ENCODE data around the gene ESPNL.

The ESPNL gene

DNA sequence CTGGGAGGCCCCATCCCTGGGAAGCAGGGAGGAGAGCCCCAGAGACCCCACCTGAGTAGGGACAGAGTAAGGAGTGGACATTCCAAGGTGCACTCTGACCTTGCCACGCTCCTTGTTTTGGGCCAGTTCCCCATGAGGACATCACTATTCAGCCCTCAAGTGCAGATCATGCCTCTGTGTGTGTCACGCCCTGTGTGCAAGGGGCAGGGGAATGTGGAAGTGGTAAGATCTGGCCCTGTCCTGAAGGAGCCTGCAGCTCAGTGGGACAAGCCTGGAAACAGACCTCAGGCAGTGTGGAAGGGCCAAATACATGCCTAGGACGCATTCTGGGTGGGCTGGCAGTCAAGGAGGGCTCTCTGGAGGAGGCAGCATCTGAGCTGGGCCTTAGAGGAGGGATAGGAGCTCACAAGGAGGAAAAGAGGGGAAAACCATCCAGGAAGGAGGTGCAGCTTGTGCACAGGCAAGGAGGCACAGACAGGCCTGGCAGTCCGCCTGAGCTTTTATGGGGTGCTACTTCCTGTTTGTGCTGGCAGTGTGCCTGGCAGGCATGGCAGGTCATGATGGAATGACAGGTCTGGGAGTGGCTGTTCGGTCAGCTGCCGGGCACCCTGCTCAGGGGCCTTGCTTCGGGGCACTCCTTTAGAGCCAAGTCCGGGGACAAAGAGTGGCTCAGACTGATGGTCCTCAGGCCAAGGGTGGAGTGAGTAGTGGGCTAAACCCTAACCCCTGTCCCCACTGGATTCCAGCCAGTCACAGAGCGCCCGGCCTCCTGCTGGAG lies 41.6 kb downstream of the ESPNL start:
- H3K9me3 ChIP-seq (ENCODE audit: control insufficient read depth, insufficient read depth, low read length): no peaks in the 10 kb centered on the region
- H3K27me3 ChIP-seq (ENCODE audit: control insufficient read depth, insufficient read depth, low read length): no peaks in the 10 kb centered on the region
- no peak overlapping the region for H3K27ac ChIP-seq (ENCODE audit: low read depth, low read length)
- H3K9ac ChIP-seq (ENCODE audit: low read depth, low read length): no peak overlapping the region
- H3K4me3 ChIP-seq (ENCODE audit: low read depth, low read length): no peak overlapping the region
- no peaks in the 10 kb centered on the region for H3K4me1 ChIP-seq (ENCODE audit: control insufficient read depth, insufficient read depth, low read length)
- H3K36me3 ChIP-seq (ENCODE audit: control insufficient read depth, insufficient read depth, low read length): no peaks in the 10 kb centered on the region

DNA sequence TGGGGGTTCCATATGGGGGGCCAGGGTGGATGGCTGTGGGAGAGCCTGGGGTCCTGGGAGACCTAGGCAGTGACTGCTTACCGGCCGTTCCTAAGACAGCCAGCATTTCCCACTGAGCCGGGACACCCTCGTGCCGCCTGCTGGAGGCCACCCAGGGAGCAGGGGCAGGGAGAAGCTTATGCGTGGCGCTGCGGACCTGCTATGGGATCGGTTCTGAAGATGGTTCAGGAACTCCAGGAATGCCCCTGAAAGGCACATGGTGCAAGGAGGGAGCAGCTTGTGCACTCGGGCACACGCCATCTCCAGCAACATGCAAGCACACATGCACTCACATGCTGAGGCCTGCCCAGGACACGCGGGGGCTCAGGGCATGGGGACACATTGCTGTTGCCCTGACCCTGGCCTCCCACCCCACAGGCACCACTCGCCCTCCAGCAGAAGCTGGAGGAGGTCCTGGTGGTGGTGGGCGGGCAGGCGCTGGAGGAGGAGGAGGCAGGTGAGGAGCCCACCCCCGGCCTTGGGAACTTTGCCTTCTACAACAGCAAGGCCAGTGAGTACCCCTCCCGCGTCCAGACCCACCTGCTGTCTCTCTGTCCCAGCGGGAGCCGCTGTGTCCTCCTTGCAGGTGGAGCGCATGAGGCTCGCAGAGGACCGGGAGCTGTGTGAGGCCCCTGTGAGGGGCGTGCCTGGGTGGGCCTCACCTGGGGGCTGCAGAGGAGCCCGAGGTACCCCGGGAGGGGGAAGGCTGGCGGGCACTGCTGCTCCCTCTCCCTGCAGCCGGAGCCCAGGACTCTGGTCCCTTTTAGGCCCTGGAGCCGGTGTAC lies 42.5 kb downstream of the ESPNL start:
- Histone ChIP-seq H3K9ac (ENCODE audit: low read depth, low read length) (no peak overlapping the region), H3K4me1 (ENCODE audit: control insufficient read depth, insufficient read depth, low read length) (no peaks in the 10 kb centered on the region), H3K27ac (ENCODE audit: low read depth, low read length) (no peak overlapping the region), H3K9me3 (ENCODE audit: control insufficient read depth, insufficient read depth, low read length) (no peaks in the 10 kb centered on the region), H3K4me3 (ENCODE audit: low read depth, low read length) (no peak overlapping the region), H3K27me3 (ENCODE audit: control insufficient read depth, insufficient read depth, low read length) (no peaks in the 10 kb centered on the region), H3K36me3 (ENCODE audit: control insufficient read depth, insufficient read depth, low read length) (no peaks in the 10 kb centered on the region)

DNA sequence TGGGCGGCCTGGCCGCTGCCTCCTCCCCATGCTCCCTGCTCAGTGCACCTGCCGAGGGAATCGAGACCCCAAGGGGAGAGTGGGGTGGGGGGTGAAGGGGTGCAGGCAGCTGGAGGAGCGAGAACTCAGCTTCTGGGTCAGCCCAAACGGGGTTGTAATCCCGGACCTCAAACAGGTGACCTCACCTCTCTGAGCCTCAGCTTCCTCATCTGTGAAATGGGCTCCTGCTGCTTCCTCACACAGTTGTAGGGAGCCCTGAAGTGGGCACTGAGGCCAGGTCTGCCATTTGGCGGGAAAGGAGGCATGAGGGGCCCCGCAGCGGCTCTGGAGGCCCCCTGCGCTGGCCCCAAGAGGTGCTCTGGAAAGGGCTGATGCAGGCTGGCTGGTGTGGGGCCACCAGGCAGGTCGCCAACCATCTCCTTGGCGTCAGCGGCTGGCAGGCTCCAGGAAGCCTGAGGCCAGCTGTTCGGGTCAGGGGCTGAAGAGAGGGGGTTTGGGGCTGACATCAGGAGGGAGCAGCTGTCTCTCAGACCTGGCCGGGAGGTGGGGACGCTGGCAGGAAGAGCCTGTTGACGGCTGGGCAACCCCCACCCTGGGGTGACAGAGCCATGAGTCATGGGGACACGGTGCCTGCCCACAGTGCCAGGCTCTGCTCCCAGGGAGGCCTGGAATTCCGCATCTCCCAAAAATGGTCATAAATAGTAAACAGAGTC lies 43.3 kb downstream of the ESPNL start:
- Histone ChIP-seq H3K4me1 (ENCODE audit: control insufficient read depth, insufficient read depth, low read length) (no peaks in the 10 kb centered on the region), H3K27ac (ENCODE audit: low read depth, low read length) (no peak overlapping the region)

DNA sequence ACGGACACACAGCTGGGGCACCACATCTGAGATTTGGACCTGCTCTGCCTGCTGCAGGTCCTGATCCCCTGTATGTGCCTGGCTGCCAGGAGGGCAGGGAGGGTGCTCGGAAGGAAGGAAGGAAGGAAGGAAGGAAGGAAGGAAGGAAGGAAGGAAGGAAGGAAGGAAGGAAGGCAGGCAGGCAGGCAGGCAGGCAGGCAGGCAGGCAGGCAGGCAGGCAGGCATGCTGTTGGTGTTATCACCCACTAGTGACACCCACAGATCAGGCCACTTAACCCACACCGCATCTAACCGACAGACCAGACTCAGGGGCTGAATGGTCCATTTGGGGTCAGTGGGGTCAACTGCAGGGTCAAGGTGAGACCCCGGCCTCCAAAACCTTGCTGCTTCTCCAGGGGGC lies 44.1 kb downstream of the ESPNL start:
- no peak overlapping the region for H3K4me3 ChIP-seq (ENCODE audit: low read depth, low read length)

More for the DNA sequence above, 43.3 kb downstream of the ESPNL start:
- no peaks in the 10 kb centered on the region for H3K27me3 ChIP-seq (ENCODE audit: control insufficient read depth, insufficient read depth, low read length)
- no peaks in the 10 kb centered on the region for H3K9me3 ChIP-seq (ENCODE audit: control insufficient read depth, insufficient read depth, low read length)
- no peak overlapping the region for H3K9ac ChIP-seq (ENCODE audit: low read depth, low read length)
- H3K36me3 ChIP-seq (ENCODE audit: control insufficient read depth, insufficient read depth, low read length): no peaks in the 10 kb centered on the region
- no peak overlapping the region for H3K4me3 ChIP-seq (ENCODE audit: low read depth, low read length)

DNA sequence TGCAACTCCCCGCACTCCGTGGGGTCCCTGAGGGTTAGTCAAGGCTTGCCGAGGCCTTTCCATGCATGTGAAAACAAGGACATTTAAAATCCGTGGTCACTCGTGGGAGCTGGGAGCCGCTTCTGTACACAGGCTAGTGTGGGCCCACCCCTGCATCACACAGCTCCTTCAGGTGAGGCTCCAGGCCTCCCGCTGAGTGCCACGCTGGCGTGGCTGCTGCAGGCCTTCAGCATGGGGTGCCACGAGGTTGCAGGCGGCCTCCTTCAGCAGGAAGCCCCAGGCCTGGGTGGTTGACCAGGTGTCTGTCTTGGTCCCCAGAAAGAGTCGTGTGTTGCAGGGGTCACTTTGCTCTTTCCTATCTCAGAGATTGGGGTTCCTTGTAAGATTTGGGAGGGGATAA lies 44.9 kb downstream of the ESPNL start:
- no peaks in the 10 kb centered on the region for H3K9me3 ChIP-seq (ENCODE audit: control insufficient read depth, insufficient read depth, low read length)
- no peaks in the 10 kb centered on the region for H3K27me3 ChIP-seq (ENCODE audit: control insufficient read depth, insufficient read depth, low read length)
- no peaks in the 10 kb centered on the region for H3K36me3 ChIP-seq (ENCODE audit: control insufficient read depth, insufficient read depth, low read length)
- H3K27ac ChIP-seq (ENCODE audit: low read depth, low read length): no peak overlapping the region
- no peak overlapping the region for H3K4me3 ChIP-seq (ENCODE audit: low read depth, low read length)
- no peak overlapping the region for H3K9ac ChIP-seq (ENCODE audit: low read depth, low read length)
- H3K4me1 ChIP-seq (ENCODE audit: control insufficient read depth, insufficient read depth, low read length): no peaks in the 10 kb centered on the region

More for the DNA sequence above, 44.1 kb downstream of the ESPNL start:
- H3K27me3 ChIP-seq (ENCODE audit: control insufficient read depth, insufficient read depth, low read length): no peaks in the 10 kb centered on the region
- H3K27ac ChIP-seq (ENCODE audit: low read depth, low read length): no peak overlapping the region
- H3K36me3 ChIP-seq (ENCODE audit: control insufficient read depth, insufficient read depth, low read length): no peaks in the 10 kb centered on the region
- no peak overlapping the region for H3K9ac ChIP-seq (ENCODE audit: low read depth, low read length)
- no peaks in the 10 kb centered on the region for H3K9me3 ChIP-seq (ENCODE audit: control insufficient read depth, insufficient read depth, low read length)
- no peaks in the 10 kb centered on the region for H3K4me1 ChIP-seq (ENCODE audit: control insufficient read depth, insufficient read depth, low read length)

DNA sequence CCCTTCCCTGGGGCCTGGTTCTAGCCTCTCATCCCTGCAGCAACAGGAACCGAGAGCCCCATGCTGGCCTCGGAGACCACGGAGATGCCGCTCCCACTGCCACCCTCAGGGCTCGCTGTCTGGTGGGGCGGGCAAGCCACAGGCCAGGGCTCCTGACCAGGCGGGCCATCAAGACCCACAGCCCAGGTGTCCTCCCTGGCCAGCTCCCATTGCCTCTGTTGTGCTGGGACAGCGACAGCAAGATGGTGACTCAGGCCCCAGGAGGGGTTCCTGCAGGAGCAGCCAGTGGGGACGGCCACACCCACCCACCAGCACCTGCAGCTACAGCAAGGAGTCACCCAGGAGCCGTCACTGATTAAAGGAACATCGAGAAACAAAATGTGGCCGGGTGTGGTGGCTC lies 45.7 kb downstream of the ESPNL start:
- Histone ChIP-seq H3K9ac (ENCODE audit: low read depth, low read length) (no peak overlapping the region), H3K27me3 (ENCODE audit: control insufficient read depth, insufficient read depth, low read length) (no peaks in the 10 kb centered on the region), H3K27ac (ENCODE audit: low read depth, low read length) (no peak overlapping the region), H3K9me3 (ENCODE audit: control insufficient read depth, insufficient read depth, low read length) (no peaks in the 10 kb centered on the region), H3K36me3 (ENCODE audit: control insufficient read depth, insufficient read depth, low read length) (no peaks in the 10 kb centered on the region), H3K4me1 (ENCODE audit: control insufficient read depth, insufficient read depth, low read length) (no peaks in the 10 kb centered on the region), H3K4me3 (ENCODE audit: low read depth, low read length) (no peak overlapping the region)

DNA sequence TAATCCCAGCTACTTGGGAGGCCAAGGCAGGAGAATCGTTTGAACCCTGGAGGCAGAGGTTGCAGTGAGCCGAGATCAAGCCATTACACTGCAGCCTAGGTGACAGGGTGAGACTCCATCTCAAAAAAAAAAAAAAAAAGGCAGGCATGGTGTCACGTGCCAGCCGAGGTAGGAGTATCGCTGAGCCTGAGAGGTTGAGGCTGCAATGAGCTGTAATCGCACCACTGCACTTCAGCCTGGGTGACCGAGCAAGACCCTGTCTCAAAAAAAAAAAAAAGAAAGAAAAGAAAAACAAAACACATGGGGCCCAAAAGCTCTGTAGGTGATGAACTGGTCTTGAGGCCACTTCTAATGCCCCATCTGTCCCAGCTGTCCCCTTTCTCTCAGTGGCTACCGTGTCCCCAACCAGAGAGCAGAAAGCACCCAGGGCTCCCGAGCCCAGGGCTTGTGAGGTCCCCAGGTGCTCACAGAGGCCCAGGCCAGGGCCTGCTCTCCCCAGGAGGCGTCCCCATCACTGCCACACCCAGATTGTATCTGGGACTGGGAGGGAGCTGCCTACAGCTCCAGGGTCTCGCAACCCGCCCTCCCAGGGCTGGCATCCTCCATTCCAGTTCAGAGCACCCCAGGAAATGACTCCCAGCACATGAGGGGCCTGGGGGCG lies 46.9 kb downstream of the ESPNL start:
- Histone ChIP-seq H3K9ac (ENCODE audit: low read depth, low read length) (no peak overlapping the region), H3K4me3 (ENCODE audit: low read depth, low read length) (no peak overlapping the region), H3K4me1 (ENCODE audit: control insufficient read depth, insufficient read depth, low read length) (0 out of 2 replicates have a peak, but pooled peaks cover 5% of the 10 kb centered on the region), H3K9me3 (ENCODE audit: control insufficient read depth, insufficient read depth, low read length) (no peaks in the 10 kb centered on the region), H3K27me3 (ENCODE audit: control insufficient read depth, insufficient read depth, low read length) (no peaks in the 10 kb centered on the region), H3K27ac (ENCODE audit: low read depth, low read length) (no peak overlapping the region), H3K36me3 (ENCODE audit: control insufficient read depth, insufficient read depth, low read length) (no peaks in the 10 kb centered on the region)

DNA sequence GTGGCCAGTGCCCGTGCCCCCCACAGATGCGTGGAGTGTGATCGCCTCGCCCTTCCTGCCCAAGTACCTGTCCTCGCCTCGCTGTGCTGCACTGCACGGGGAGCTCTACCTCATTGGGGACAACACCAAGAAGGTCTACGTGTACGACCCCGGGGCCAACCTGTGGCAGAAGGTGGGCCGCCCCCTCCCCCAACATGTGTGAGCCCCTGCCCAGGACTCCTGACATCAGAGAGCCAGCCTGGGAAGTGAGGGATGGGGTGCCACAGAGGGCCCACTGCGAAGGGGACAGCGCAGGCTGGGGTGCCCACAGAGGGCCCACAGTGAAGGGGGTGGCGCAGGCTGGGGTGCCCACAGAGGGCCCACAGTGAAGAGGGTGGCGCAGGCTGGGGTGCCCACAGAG lies 48.8 kb downstream of the ESPNL start:
- Histone ChIP-seq H3K36me3 (ENCODE audit: control insufficient read depth, insufficient read depth, low read length) (no peaks in the 10 kb centered on the region), H3K9ac (ENCODE audit: low read depth, low read length) (no peak overlapping the region), H3K27me3 (ENCODE audit: control insufficient read depth, insufficient read depth, low read length) (no peaks in the 10 kb centered on the region), H3K9me3 (ENCODE audit: control insufficient read depth, insufficient read depth, low read length) (no peaks in the 10 kb centered on the region), H3K4me3 (ENCODE audit: low read depth, low read length) (no peak overlapping the region), H3K4me1 (ENCODE audit: control insufficient read depth, insufficient read depth, low read length) (0 out of 2 replicates have a peak, but pooled peaks cover 5% of the 10 kb centered on the region), H3K27ac (ENCODE audit: low read depth, low read length) (no peak overlapping the region)

DNA sequence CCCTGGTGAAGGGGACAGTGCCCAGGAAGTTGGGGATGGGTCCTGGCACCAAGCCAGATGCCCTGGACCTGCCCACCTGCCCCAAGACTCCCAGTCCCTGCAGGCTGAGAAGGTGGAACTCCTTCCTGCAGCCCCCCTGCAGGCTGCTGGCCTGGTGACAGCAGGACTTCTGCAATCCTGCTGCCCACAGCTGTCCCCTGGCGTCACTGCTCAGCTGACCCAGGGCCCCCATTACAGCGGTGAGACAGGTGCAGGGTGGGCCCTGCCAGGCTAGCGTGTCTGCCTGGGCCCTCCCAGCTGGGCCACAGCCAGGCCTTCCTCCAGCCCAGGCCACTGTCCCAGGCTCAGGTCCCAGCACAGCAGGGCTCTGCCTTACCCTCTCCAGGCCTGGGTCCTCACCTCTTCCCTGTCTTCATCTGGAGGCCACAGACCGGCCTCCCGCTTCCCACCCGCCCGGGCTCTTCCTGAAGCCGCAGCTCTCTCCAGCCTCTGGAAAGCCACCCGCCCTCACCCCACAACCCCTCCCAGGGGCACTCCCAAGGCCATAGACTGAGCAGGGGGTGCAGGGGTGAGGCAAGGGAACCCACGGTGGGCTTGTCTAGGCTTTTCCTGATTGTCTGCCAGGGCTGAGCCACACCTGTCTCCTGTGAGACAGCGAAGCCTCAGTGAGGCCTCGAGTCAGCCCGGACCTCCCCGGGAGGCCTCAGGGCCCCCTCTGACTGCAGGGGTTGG lies 49.9 kb downstream of the ESPNL start:
- H3K27me3 ChIP-seq (ENCODE audit: control insufficient read depth, insufficient read depth, low read length): no peaks in the 10 kb centered on the region
- no peaks in the 10 kb centered on the region for H3K9me3 ChIP-seq (ENCODE audit: control insufficient read depth, insufficient read depth, low read length)
- H3K4me3 ChIP-seq (ENCODE audit: low read depth, low read length): no peak overlapping the region
- H3K36me3 ChIP-seq (ENCODE audit: control insufficient read depth, insufficient read depth, low read length): no peaks in the 10 kb centered on the region
- H3K9ac ChIP-seq (ENCODE audit: low read depth, low read length): no peak overlapping the region
- H3K27ac ChIP-seq (ENCODE audit: low read depth, low read length): no peak overlapping the region
- 0 out of 2 replicates have a peak, but pooled peaks cover 5% of the 10 kb centered on the region for H3K4me1 ChIP-seq (ENCODE audit: control insufficient read depth, insufficient read depth, low read length)

DNA sequence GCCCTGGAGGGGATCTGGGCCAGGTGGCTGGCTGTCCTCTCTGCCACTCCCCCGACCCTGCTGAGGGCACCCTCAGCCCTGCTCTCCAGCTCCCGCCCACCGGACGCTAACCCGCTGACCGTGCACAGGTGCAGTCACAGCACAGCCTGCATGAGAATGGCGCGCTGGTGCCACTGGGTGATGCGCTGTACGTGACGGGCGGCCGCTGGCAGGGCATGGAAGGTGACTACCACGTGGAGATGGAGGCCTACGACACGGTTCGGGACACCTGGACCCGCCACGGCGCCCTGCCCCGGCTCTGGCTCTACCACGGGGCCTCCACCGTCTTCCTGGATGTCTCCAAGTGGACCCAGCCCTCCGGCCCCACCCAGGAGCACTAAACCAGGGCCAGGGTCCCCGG lies 50.5 kb downstream of the ESPNL start:
- Histone ChIP-seq H3K9ac (ENCODE audit: low read depth, low read length) (no peak overlapping the region), H3K4me3 (ENCODE audit: low read depth, low read length) (no peak overlapping the region), H3K27ac (ENCODE audit: low read depth, low read length) (no peak overlapping the region), H3K4me1 (ENCODE audit: control insufficient read depth, insufficient read depth, low read length) (0 out of 2 replicates have a peak, but pooled peaks cover 5% of the 10 kb centered on the region), H3K36me3 (ENCODE audit: control insufficient read depth, insufficient read depth, low read length) (no peaks in the 10 kb centered on the region), H3K9me3 (ENCODE audit: control insufficient read depth, insufficient read depth, low read length) (no peaks in the 10 kb centered on the region), H3K27me3 (ENCODE audit: control insufficient read depth, insufficient read depth, low read length) (no peaks in the 10 kb centered on the region)
